KMS-11 (cell line): ENCODE results near the gene ABTB1.
"Not testable (repeated sequence)": the region's sequence is repeated elsewhere in the genome, so short reads cannot be mapped to it uniquely, and the experiment has no call there.

Experiments used
- H2AFZ ChIP-seq: fragments of 200-600 bp; sonication (generic); 2 replicates; pipeline ENCODE4 v1.6.1; 2016; ENCODE audit warnings: antibody characterized with exemption, mixed run types, low read depth
- H3K27ac ChIP-seq: fragments of 200-600 bp; sonication (generic); 2 replicates; pipeline ENCODE4 v1.6.1; 2016; ENCODE audit warnings: mild to moderate bottlenecking, mixed run types
- H3K27me3 ChIP-seq: fragments of 200-600 bp; sonication (generic); 2 replicates; pipeline ENCODE4 v1.6.1; 2017; ENCODE audit warnings: mild to moderate bottlenecking, low read depth, mixed run types, moderate library complexity; ENCODE audit not compliant: insufficient read depth
- H3K36me3 ChIP-seq: fragments of 200-600 bp; sonication (generic); 2 replicates; pipeline ENCODE4 v1.6.1; 2017; ENCODE audit warnings: mild to moderate bottlenecking, mixed run types; ENCODE audit not compliant: insufficient read depth
- H3K4me1 ChIP-seq: fragments of 200-600 bp; sonication (generic); 2 replicates; pipeline ENCODE4 v1.6.1; 2016; ENCODE audit warnings: mild to moderate bottlenecking, low read depth, mixed run types; ENCODE audit not compliant: poor library complexity, severe bottlenecking
- H3K4me2 ChIP-seq: fragments of 200-600 bp; sonication (generic); 2 replicates; pipeline ENCODE4 v1.7.0; 2016; ENCODE audit warnings: mild to moderate bottlenecking, mixed run types
- H3K4me3 ChIP-seq: fragments of 200-600 bp; sonication (generic); IDR thresholded peaks from 2 replicates; pipeline ENCODE4 v1.6.1; 2017; ENCODE audit warnings: low read depth, low read length, mixed read lengths; ENCODE audit not compliant: insufficient read depth
- H3K79me2 ChIP-seq: fragments of 200-600 bp; sonication (generic); 2 replicates; pipeline ENCODE4 v1.6.1; 2016; ENCODE audit warnings: low read depth, mixed run types; ENCODE audit not compliant: insufficient read depth
- H3K9ac ChIP-seq: fragments of 200-600 bp; sonication (generic); 2 replicates; pipeline ENCODE4 v1.6.1; 2016; ENCODE audit warnings: mild to moderate bottlenecking, mixed run types
- H4K20me1 ChIP-seq: fragments of 200-600 bp; sonication (generic); 2 replicates; pipeline ENCODE4 v1.6.1; 2016; ENCODE audit warnings: mild to moderate bottlenecking, mixed run types; ENCODE audit not compliant: insufficient read depth
- CTCF ChIP-seq: fragments of 200-600 bp; sonication (generic); conservative IDR thresholded peaks from 2 replicates; pipeline ENCODE4 v1.6.1; 2017; ENCODE audit warnings: low read depth, mild to moderate bottlenecking, antibody characterized with exemption, low read length, moderate library complexity, mixed read lengths

ABTB1 gene

GRCh38 chr3:127651516-127652172, 21.1 kb upstream of the ABTB1 start:
- no peak for TF ChIP-seq CTCF
- H3K9ac ChIP-seq: no peak overlapping the region
- H3K27ac ChIP-seq: no peak overlapping the region

GRCh38 chr3:127652246-127652995, 20.3 kb upstream of the ABTB1 start:
- H4K20me1 ChIP-seq: no peaks in the 10 kb centered on the region
- no peaks in the 10 kb centered on the region for H3K36me3 ChIP-seq
- no peak overlapping the region for H3K4me3 ChIP-seq
- no peak overlapping the region for H2AFZ ChIP-seq
- H3K9ac ChIP-seq: no peak overlapping the region
- peak; percentile 97 for TF ChIP-seq CTCF
- no peaks in the 10 kb centered on the region for H3K4me1 ChIP-seq
- no peaks in the 10 kb centered on the region for H3K27me3 ChIP-seq
- H3K27ac ChIP-seq: no peak overlapping the region
- H3K79me2 ChIP-seq: no peaks in the 10 kb centered on the region
- H3K4me2 ChIP-seq: no peak overlapping the region

More at GRCh38 chr3:127651516-127652172, 21.1 kb upstream of the ABTB1 start:
- H3K4me3 ChIP-seq: no peak overlapping the region
- no peak overlapping the region for H3K4me2 ChIP-seq
- no peaks in the 10 kb centered on the region for H3K27me3 ChIP-seq
- no peak overlapping the region for H2AFZ ChIP-seq
- H3K4me1 ChIP-seq: no peaks in the 10 kb centered on the region
- H4K20me1 ChIP-seq: no peaks in the 10 kb centered on the region
- no peaks in the 10 kb centered on the region for H3K36me3 ChIP-seq
- H3K79me2 ChIP-seq: no peaks in the 10 kb centered on the region

- Histone ChIP-seq H3K4me3 (no peak overlapping the region), H3K4me1 (no peaks in the 10 kb centered on the region), H2AFZ (no peak overlapping the region), H3K9ac (no peak overlapping the region), H4K20me1 (no peaks in the 10 kb centered on the region), H3K36me3 (no peaks in the 10 kb centered on the region), H3K79me2 (no peaks in the 10 kb centered on the region), H3K27ac (no peak overlapping the region), H3K27me3 (no peaks in the 10 kb centered on the region), H3K4me2 (no peak overlapping the region)
- TF ChIP-seq CTCF: no peak
Observed at GRCh38 chr3:127654374-127654773, 18.4 kb upstream of the ABTB1 start.

- H3K4me1 ChIP-seq, H3K36me3 ChIP-seq, H2AFZ ChIP-seq, H3K79me2 ChIP-seq, H3K27ac ChIP-seq, H3K9ac ChIP-seq, H4K20me1 ChIP-seq, H3K27me3 ChIP-seq, H3K4me2 ChIP-seq, H3K4me3 ChIP-seq: not testable (repeated sequence)
Observed at GRCh38 chr3:127654993-127655392, 17.8 kb upstream of the ABTB1 start.

GRCh38 chr3:127655641-127656040, 17.1 kb upstream of the ABTB1 start:
- H3K27ac ChIP-seq: no peak overlapping the region
- no peaks in the 10 kb centered on the region for H4K20me1 ChIP-seq
- TF ChIP-seq CTCF: no peak
- H3K9ac ChIP-seq: no peak overlapping the region
- no peaks in the 10 kb centered on the region for H3K27me3 ChIP-seq
- H3K4me1 ChIP-seq: no peaks in the 10 kb centered on the region
- no peak overlapping the region for H2AFZ ChIP-seq
- H3K4me2 ChIP-seq: no peak overlapping the region
- no peak overlapping the region for H3K4me3 ChIP-seq
- no peaks in the 10 kb centered on the region for H3K79me2 ChIP-seq
- H3K36me3 ChIP-seq: no peaks in the 10 kb centered on the region
